Astrocyte of the spinal cord (primary cell): ENCODE data around the gene FGG.

ENCODE experiments used
- DNase-seq: peaks from one replicate; pipeline ENCODE4 v3.0.0; 2011; ENCODE audit warnings: low read depth, low spot score
- H3K4me3 ChIP-seq: 2 replicates; pipeline ENCODE4 v1.5.1; 2011; ENCODE audit warnings: low read depth, mild to moderate bottlenecking, low read length, moderate library complexity
- CTCF ChIP-seq: IDR thresholded peaks from 2 replicates; pipeline ENCODE4 v1.5.1; 2012; ENCODE audit warnings: low read depth, mild to moderate bottlenecking, low read length, inconsistent platforms
- in situ Hi-C: cut with HindIII; loops from 2 replicates; pipeline ENCODE4 v1.10.0; 2017; ENCODE audit warnings: low sequenced_read_pairs

FGG gene

GRCh38 chr4:154579927-154580326 is 32.5 kb downstream of the FGG start:
- DNase-seq = no peak
- H3K4me3 ChIP-seq = no peak overlapping the region
- TF ChIP-seq CTCF = no peak
- in situ Hi-C loops = no loop called here

GRCh38 chr4:154578919-154579318 is 33.5 kb downstream of the FGG start:
- no peak overlapping the region for H3K4me3 ChIP-seq
- no peak for TF ChIP-seq CTCF
- no peak for DNase-seq
- in situ Hi-C loops = no loop called here

- H3K4me3 ChIP-seq = no peak overlapping the region
- DNase-seq = no peak
- in situ Hi-C loops = no loop called here
- TF ChIP-seq CTCF = no peak
Observed at GRCh38 chr4:154577324-154577723, 35.1 kb downstream of the FGG start.

- TF ChIP-seq CTCF = no peak
- DNase-seq = no peak
- in situ Hi-C loops = no loop called here
Observed at GRCh38 chr4:154574311-154574710, 38.1 kb downstream of the FGG start.

GRCh38 chr4:154573190-154573870 is 39.1 kb downstream of the FGG start:
- no peak overlapping the region for H3K4me3 ChIP-seq
- no peak for DNase-seq
- TF ChIP-seq CTCF = no peak
- in situ Hi-C loops = no loop called here

More at GRCh38 chr4:154574311-154574710, 38.1 kb downstream of the FGG start:
- no peak overlapping the region for H3K4me3 ChIP-seq

GRCh38 chr4:154569584-154569983 is 42.9 kb downstream of the FGG start:
- TF ChIP-seq CTCF = no peak
- in situ Hi-C loops = no loop called here
- H3K4me3 ChIP-seq = no peak overlapping the region
- no peak for DNase-seq
